Measurements from ENCODE around the gene PDXDC1. TPM values are rescaled to one million over a fixed set of nuclear protein-coding genes. Genes with fewer than 3 reads are reported as not detected.

Gene PDXDC1
- total RNA-seq, 1 experiment from 2014 or later = 94.3 TPM

DNA sequence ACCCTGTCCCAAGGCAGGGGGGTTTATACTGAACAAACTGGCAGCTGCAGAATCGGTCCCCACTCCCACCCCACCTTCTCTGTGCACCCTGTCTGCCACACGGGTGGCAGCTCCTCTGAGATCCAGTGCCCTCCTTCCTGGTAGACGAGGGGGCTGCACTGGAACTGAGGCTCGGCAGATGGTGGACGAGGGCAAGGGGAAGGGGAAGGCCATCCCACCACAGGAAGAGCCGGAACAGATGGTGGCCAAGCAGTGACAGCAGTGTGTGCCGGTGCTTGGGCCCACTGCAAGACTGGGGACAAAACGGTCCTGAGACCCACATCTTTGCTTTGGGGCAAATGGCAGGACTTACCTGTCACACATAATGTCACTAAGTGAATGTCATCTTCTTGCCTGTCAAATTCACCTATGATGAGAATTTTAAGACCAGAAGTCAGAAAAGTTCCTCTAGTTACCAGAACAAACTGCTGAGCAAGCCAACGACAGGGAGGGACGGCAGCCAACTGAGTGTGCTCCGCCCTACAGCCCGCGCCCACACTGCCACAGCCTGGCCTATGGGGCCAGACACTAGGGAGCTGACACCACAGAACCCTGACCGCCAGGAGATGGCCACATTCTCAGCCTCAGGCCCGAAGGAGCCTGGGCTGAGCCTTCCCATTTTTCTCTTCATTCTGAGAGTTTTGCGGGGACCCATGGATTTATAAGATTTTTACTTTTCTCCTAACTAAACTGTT is 66.6 kb downstream of the PDXDC1 start:
- BruUV-seq (replicated peaks) = no TSS peak
- ChIA-PET POLR2A (no interaction called here), CTCF (interaction anchor here (0.6 kb wide), 1 partner anchor 22 kb away, joined by 3 read pairs; no protein-coding TSS in a partner anchor), RAD21 (ENCODE audit: low non-redundant PET in 1 of 2, low total read pairs in 2 of 2, uncharacterized antibody in 2 of 2, unreplicated experiment in 2 of 2) (no interaction called here)
- intact Hi-C loops (cut with micrococcal nuclease) = no loop called here
- Histone ChIP-seq H3K4me1 (ENCODE audit: control insufficient read depth in 1 of 2, insufficient read depth in 2 of 2, low read length in 2 of 2) (peaks cover 4 to 13% of the 10 kb centered on the region in 2 experiments; a peak in 2 of 4 replicates), H3K27me3 (ENCODE audit: insufficient read depth, low read length) (no peaks in the 10 kb centered on the region), H3K27ac (ENCODE audit: low read depth, low read length) (no peak overlapping the region), H3K9ac (ENCODE audit: low read length) (no peak overlapping the region), H3K9me2 (ENCODE audit: insufficient read depth) (no peaks in the 10 kb centered on the region), H3K4me2 (ENCODE audit: low read length) (peak overlapping the region; percentile 7; the same call in 1 of the 2 replicates), H3K9me3 (ENCODE audit: control insufficient read depth in 1 of 2, insufficient read depth in 1 of 2, low read depth in 1 of 2, low read length in 2 of 2) (no peaks in the 10 kb centered on the region), H3K79me2 (ENCODE audit: insufficient read depth, low read length) (no peaks in the 10 kb centered on the region), H3K4me3 (replicated peaks in 1 of 2; ENCODE audit: low read depth in 1 of 2, low read length in 2 of 2) (no peak overlapping the region), H3K36me3 (ENCODE audit: control insufficient read depth in 1 of 2, insufficient read depth in 2 of 2, low read length in 2 of 2) (peaks cover 15 to 26% of the 10 kb centered on the region in 2 experiments; a peak in 3 of 4 replicates), H2AFZ (ENCODE audit: low read depth, low read length, poor library complexity, severe bottlenecking) (no peak overlapping the region), H4K20me1 (ENCODE audit: insufficient read depth) (no peaks in the 10 kb centered on the region)
- TF ChIP-seq MAX (IDR thresholded peaks at IDR 0.05) (no peak), POLR2AphosphoS5 (IDR thresholded peaks at IDR 0.05; ENCODE audit: low read depth, low read length) (0 out of 2 replicates have a peak, but pooled peaks have one; percentile 26), JUND (IDR thresholded peaks at IDR 0.05) (no peak)
- DNase-seq (ENCODE audit: low read depth, low spot score) (no peak), ATAC-seq (peak; percentile 80)

DNA sequence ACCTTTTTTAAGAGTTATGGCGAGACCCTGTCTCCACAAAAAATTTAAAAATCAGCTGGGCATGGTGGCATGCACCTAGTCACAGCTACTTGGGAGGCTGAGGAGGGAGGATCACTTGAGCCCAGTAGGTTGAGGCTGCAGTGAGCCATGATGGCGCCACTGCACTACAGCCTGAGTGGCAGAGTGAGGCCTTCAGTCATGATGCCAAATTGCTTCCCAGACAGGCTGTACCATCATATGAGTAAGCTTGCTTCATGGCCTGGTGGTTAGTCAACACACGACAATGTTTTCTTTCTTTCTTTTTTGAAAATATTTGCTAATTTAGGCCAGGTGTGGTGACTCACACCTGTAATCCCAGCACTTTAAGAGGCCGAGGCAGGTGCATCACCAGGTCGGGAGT is 68.5 kb downstream of the PDXDC1 start:
- DNase-seq (ENCODE audit: low read depth, low spot score) (no peak), ATAC-seq (peak; percentile 42; the same call in 1 of the 2 replicates)
- H3K9me3 ChIP-seq (ENCODE audit: control insufficient read depth in 1 of 2, insufficient read depth in 1 of 2, low read depth in 1 of 2, low read length in 2 of 2) = no peaks in the 10 kb centered on the region
- H3K4me2 ChIP-seq (ENCODE audit: low read length) = no peak overlapping the region
- POLR2A ChIA-PET = no interaction called here
- H3K27ac ChIP-seq (ENCODE audit: low read depth, low read length) = no peak overlapping the region
- no peaks in the 10 kb centered on the region for H3K27me3 ChIP-seq (ENCODE audit: insufficient read depth, low read length)
- intact Hi-C loops (cut with micrococcal nuclease) = no loop called here
- H3K79me2 ChIP-seq (ENCODE audit: insufficient read depth, low read length) = no peaks in the 10 kb centered on the region
- CTCF ChIA-PET = no interaction called here
- RAD21 ChIA-PET (ENCODE audit: low non-redundant PET in 1 of 2, low total read pairs in 2 of 2, uncharacterized antibody in 2 of 2, unreplicated experiment in 2 of 2) = no interaction called here
- BruUV-seq (replicated peaks) = no TSS peak
- no peaks in the 10 kb centered on the region for H4K20me1 ChIP-seq (ENCODE audit: insufficient read depth)
- no peak overlapping the region for H3K9ac ChIP-seq (ENCODE audit: low read length)
- no peak overlapping the region for H2AFZ ChIP-seq (ENCODE audit: low read depth, low read length, poor library complexity, severe bottlenecking)
- H3K9me2 ChIP-seq (ENCODE audit: insufficient read depth) = no peaks in the 10 kb centered on the region
- H3K36me3 ChIP-seq (ENCODE audit: control insufficient read depth in 1 of 2, insufficient read depth in 2 of 2, low read length in 2 of 2) = peaks cover 5 to 11% of the 10 kb centered on the region in 2 experiments; a peak in 2 of 4 replicates
- H3K4me3 ChIP-seq (replicated peaks in 1 of 2; ENCODE audit: low read depth in 1 of 2, low read length in 2 of 2) = no peak overlapping the region
- peaks cover 4 to 13% of the 10 kb centered on the region in 2 experiments; a peak in 2 of 4 replicates for H3K4me1 ChIP-seq (ENCODE audit: control insufficient read depth in 1 of 2, insufficient read depth in 2 of 2, low read length in 2 of 2)
- TF ChIP-seq REST (IDR thresholded peaks at IDR 0.05; ENCODE audit: low read depth) (no peak), POLR2A (IDR thresholded peaks at IDR 0.05; ENCODE audit: borderline replicate concordance, extremely low read depth, insufficient read depth, insufficient read length) (no peak), SP1 (IDR thresholded peaks at IDR 0.05; ENCODE audit: low read depth) (no peak)
